HFFc6 (cell line): ENCODE measurements around the gene LTC4S. TPM values are rescaled to one million over a fixed set of nuclear protein-coding genes. Genes with fewer than 3 reads are reported as not detected.

Experiments
- DNase-seq: peaks from one replicate; pipeline ENCODE4 v3.0.0-alpha.2; 2018
- H3K27ac Mint-ChIP-seq: 2 replicates; pipeline ENCODE4 v1.8.0; 2020; ENCODE audit warnings: mild to moderate bottlenecking, mixed read lengths
- H3K27me3 Mint-ChIP-seq: 2 replicates; pipeline ENCODE4 v1.8.0; 2021; ENCODE audit warnings: mild to moderate bottlenecking, moderate library complexity, mixed read lengths; ENCODE audit not compliant: insufficient read depth
- H3K36me3 Mint-ChIP-seq: 2 replicates; pipeline ENCODE4 v1.8.0; 2021; ENCODE audit warnings: low read depth, mixed read lengths
- H3K4me1 Mint-ChIP-seq: 2 replicates; pipeline ENCODE4 v1.8.0; 2020; ENCODE audit warnings: low read depth, mixed read lengths
- H3K4me3 Mint-ChIP-seq: 2 replicates; pipeline ENCODE4 v1.8.0; 2020; ENCODE audit warnings: mild to moderate bottlenecking, moderate library complexity, mixed read lengths
- H3K9me3 Mint-ChIP-seq: 2 replicates; pipeline ENCODE4 v1.8.0; 2020; ENCODE audit warnings: mild to moderate bottlenecking, mixed read lengths
- CTCF ChIP-seq: fragments of 200-600 bp; sonication (generic); IDR thresholded peaks from 2 replicates; pipeline ENCODE4 v1.5.0; 2021; ENCODE audit warnings: antibody characterized with exemption, mild to moderate bottlenecking
- total RNA-seq, 6 experiments: library from RNA; stranded (reverse); fragmentation: NEBNext Ultra II Directional; extraction: Animal tissue kit (Norgen Biotek cat#: 25700); gene quantifications; 2 replicates in 1 of 6; 3 replicates in 5 of 6; pipeline ENCODE4 v1.2.3, GENCODE V29; 2021

The LTC4S gene
- total RNA-seq, 6 experiments from 2014 or later, result not detected

- no peaks in the 10 kb centered on the region for H3K9me3 Mint-ChIP-seq
- no peak overlapping the region for H3K27ac Mint-ChIP-seq
- H3K36me3 Mint-ChIP-seq, result peaks cover 12% of the 10 kb centered on the region
- no peaks in the 10 kb centered on the region; the same call in none of the 2 replicates for H3K27me3 Mint-ChIP-seq
- no peak for DNase-seq
- no peak for TF ChIP-seq CTCF
- peaks cover 2% of the 10 kb centered on the region; the same call in 1 of the 2 replicates for H3K4me1 Mint-ChIP-seq
- H3K4me3 Mint-ChIP-seq, result no peak overlapping the region
Observed at GRCh38 chr5:179772351-179772750, 21.4 kb upstream of the LTC4S start.

GRCh38 chr5:179773686-179774040 is 20.1 kb upstream of the LTC4S start:
- no peaks in the 10 kb centered on the region for H3K4me1 Mint-ChIP-seq
- no peak overlapping the region for H3K4me3 Mint-ChIP-seq
- TF ChIP-seq CTCF, result no peak
- no peak for DNase-seq
- no peak overlapping the region for H3K27ac Mint-ChIP-seq
- H3K36me3 Mint-ChIP-seq, result peaks cover 20% of the 10 kb centered on the region
- H3K27me3 Mint-ChIP-seq, result no peaks in the 10 kb centered on the region; the same call in none of the 2 replicates
- no peaks in the 10 kb centered on the region for H3K9me3 Mint-ChIP-seq

- TF ChIP-seq CTCF, result no peak
- no peak overlapping the region for H3K4me3 Mint-ChIP-seq
- H3K27me3 Mint-ChIP-seq, result peaks cover 5% of the 10 kb centered on the region
- H3K27ac Mint-ChIP-seq, result no peak overlapping the region
- no peaks in the 10 kb centered on the region for H3K4me1 Mint-ChIP-seq
- peaks cover 14% of the 10 kb centered on the region for H3K36me3 Mint-ChIP-seq
- H3K9me3 Mint-ChIP-seq, result no peaks in the 10 kb centered on the region
- no peak for DNase-seq
Observed at GRCh38 chr5:179774442-179774841, 19.3 kb upstream of the LTC4S start.

GRCh38 chr5:179776411-179776938 is 17.3 kb upstream of the LTC4S start:
- peaks cover 10% of the 10 kb centered on the region for H3K27me3 Mint-ChIP-seq
- TF ChIP-seq CTCF, result no peak
- peaks cover 14% of the 10 kb centered on the region; the same call in 1 of the 2 replicates for H3K36me3 Mint-ChIP-seq
- H3K9me3 Mint-ChIP-seq, result no peaks in the 10 kb centered on the region
- H3K4me1 Mint-ChIP-seq, result no peaks in the 10 kb centered on the region
- H3K4me3 Mint-ChIP-seq, result no peak overlapping the region
- DNase-seq, result no peak
- no peak overlapping the region for H3K27ac Mint-ChIP-seq

- peaks cover 14% of the 10 kb centered on the region; the same call in 1 of the 2 replicates for H3K36me3 Mint-ChIP-seq
- no peak for DNase-seq
- H3K27ac Mint-ChIP-seq, result no peak overlapping the region
- no peak overlapping the region for H3K4me3 Mint-ChIP-seq
- peaks cover 14% of the 10 kb centered on the region for H3K27me3 Mint-ChIP-seq
- TF ChIP-seq CTCF, result no peak
- no peaks in the 10 kb centered on the region for H3K4me1 Mint-ChIP-seq
- H3K9me3 Mint-ChIP-seq, result no peaks in the 10 kb centered on the region
Observed at GRCh38 chr5:179777456-179777855, 16.3 kb upstream of the LTC4S start.

- no peaks in the 10 kb centered on the region for H3K9me3 Mint-ChIP-seq
- no peak for TF ChIP-seq CTCF
- no peak overlapping the region for H3K4me3 Mint-ChIP-seq
- DNase-seq, result no peak
- H3K36me3 Mint-ChIP-seq, result peaks cover 14% of the 10 kb centered on the region; the same call in 1 of the 2 replicates
- peaks cover 14% of the 10 kb centered on the region for H3K27me3 Mint-ChIP-seq
- no peaks in the 10 kb centered on the region for H3K4me1 Mint-ChIP-seq
- no peak overlapping the region for H3K27ac Mint-ChIP-seq
Observed at GRCh38 chr5:179777909-179778308, 15.9 kb upstream of the LTC4S start.
